Subcutaneous abdominal adipose tissue (tissue), 5 donors: ENCODE results near the gene ANKRD30BL.
"Not testable (repeated sequence)": the region's sequence is repeated elsewhere in the genome, so short reads cannot be mapped to it uniquely, and the experiment has no call there.

Experiments used
- H3K27ac ChIP-seq: one replicate; pipeline ENCODE4 v1.7.0; 2013; ENCODE audit warnings: low read depth, mild to moderate bottlenecking, inconsistent platforms, low read length, moderate library complexity
- H3K27me3 ChIP-seq, 5 donors: one replicate each; pipeline ENCODE4 v1.7.0; 2013; ENCODE audit warnings: low read length in 5 of 5, inconsistent platforms in 1 of 5; ENCODE audit not compliant: control insufficient read depth in 5 of 5, insufficient read depth in 4 of 5
- H3K36me3 ChIP-seq, 5 donors: one replicate each; pipeline ENCODE4 v1.7.0; 2013; ENCODE audit warnings: low read length in 5 of 5; ENCODE audit not compliant: control insufficient read depth in 5 of 5, insufficient read depth in 5 of 5
- H3K4me1 ChIP-seq, 5 donors: one replicate each; pipeline ENCODE4 v1.7.0; 2013; ENCODE audit warnings: low read length in 5 of 5, mild to moderate bottlenecking in 3 of 5, moderate library complexity in 1 of 5; ENCODE audit not compliant: control insufficient read depth in 5 of 5, insufficient read depth in 5 of 5
- H3K4me3 ChIP-seq, 5 donors: one replicate each; pipeline ENCODE4 v1.7.0; 2013; ENCODE audit warnings: low read length in 5 of 5, low read depth in 1 of 5
- H3K9ac ChIP-seq, 5 donors: one replicate each; pipeline ENCODE4 v1.7.0; 2013; ENCODE audit warnings: low read length in 5 of 5, mild to moderate bottlenecking in 4 of 5, moderate library complexity in 3 of 5
- H3K9me3 ChIP-seq, 5 donors: one replicate each; pipeline ENCODE4 v1.7.0; 2013; ENCODE audit warnings: low read length in 5 of 5; ENCODE audit not compliant: control insufficient read depth in 5 of 5
- donor health status: healthy.
- donor health status: healthy.
- donor health status: healthy.
- donor health status: healthy.
- donor health status: healthy.

ANKRD30BL gene, protein sequence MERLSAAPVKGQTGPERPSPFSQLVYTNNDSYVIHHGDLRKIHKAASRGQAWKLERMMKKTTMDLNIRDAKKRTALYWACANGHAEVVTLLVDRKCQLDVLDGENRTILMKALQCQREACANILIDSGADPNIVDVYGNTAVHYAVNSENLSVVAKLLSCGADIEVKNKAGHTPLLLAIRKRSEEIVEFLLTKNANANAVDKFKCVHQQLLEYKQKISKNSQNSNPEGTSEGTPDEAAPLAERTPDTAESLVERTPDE

DNA sequence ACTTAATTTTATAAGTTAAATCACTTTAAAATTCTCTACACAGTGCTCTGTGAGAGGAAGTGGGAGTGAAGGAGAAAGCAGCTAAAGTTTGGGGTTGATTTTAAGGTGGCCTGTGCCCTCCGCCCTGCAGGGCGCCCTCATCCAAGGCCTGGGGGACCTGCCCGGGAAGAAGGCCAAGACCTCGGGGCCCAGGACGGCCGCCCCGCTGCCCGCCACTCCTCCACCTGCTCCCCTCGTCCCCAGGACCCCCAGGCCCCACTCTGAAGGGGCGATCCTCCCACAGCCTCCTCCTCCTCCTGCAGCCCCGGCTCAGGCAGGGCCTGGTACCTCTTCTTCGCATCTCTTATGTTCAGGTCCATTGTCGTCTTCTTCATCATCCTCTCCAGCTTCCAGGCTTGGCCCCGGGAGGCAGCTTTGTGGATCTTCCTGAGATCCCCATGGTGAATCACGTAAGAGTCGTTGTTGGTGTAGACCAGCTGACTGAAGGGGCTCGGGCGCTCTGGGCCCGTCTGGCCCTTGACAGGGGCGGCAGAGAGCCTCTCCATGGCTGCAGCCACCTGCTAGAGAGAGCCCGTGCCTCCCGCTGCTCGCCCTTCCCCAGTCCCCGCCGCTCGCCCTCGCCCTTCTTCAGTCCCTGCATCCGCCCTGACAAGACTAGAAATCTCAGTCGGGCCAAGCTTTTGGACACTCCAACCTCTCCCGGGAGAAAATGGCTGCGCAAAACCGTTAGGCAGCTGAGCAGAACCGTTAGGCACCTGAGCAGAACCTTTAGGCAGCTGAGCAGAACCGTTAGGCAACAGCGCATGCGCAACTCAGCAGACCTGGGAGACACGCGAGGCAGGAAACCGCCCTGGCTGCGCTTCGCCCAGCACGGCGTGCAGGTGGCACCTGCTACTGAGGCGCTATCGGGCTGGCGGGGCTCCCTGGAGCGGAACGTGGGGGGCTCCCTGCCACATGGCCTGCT is at the start of gene ANKRD30BL:
TSS of gene ANKRD30BL (minus strand) at position 792 of the 964 bp plus-strand sequence. CDS start at position 545, 247 bp downstream.
- not testable (repeated sequence) for H3K27me3 ChIP-seq, H3K4me1 ChIP-seq, H3K9me3 ChIP-seq, H3K36me3 ChIP-seq, H3K27ac ChIP-seq, H3K4me3 ChIP-seq, H3K9ac ChIP-seq

DNA sequence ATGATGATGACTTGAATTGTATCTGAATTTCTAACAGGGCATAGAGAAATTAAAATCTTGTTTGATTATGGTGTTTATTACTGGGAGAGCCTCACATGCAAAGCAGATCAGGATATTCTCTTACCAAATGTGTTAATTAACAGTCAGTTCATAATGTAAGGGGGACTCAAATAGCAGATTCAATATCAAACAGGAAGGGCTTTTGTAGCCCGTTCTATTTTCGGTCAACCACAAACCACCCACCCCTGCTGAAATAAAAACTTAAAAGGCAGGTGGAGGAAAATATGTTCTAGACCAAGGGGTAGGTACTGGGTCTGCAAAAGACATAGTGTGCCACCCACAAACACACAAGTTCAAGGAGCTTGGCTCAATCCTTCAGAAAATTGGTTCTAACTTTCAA is 41.1 kb upstream of the ANKRD30BL start:
- not testable (repeated sequence) for H3K9me3 ChIP-seq, H3K4me3 ChIP-seq, H3K27me3 ChIP-seq, H3K36me3 ChIP-seq, H3K27ac ChIP-seq, H3K4me1 ChIP-seq, H3K9ac ChIP-seq

DNA sequence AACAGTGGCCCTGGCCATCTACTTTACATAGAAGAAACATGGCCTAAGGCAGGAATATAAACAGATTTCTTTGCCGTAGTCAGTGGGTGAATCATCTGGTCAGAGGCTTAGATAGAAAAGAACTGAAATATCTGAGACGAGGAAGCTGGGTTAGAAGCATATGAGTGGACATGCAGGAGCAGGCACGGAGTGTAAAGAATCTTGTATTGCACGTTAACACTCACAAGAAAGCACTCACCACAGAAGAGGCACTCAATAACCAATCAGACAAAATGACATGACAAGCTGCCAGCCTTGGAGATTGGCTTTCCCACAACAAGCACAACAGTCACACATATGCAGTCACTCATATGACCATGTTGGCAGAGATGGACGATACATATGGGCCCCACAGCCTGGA is 31.1 kb upstream of the ANKRD30BL start:
- H3K36me3 ChIP-seq, H3K9me3 ChIP-seq, H3K27me3 ChIP-seq, H3K4me3 ChIP-seq, H3K9ac ChIP-seq, H3K27ac ChIP-seq, H3K4me1 ChIP-seq: not testable (repeated sequence)

- not testable (repeated sequence) for H3K4me1 ChIP-seq, H3K9ac ChIP-seq, H3K36me3 ChIP-seq, H3K4me3 ChIP-seq, H3K27ac ChIP-seq, H3K27me3 ChIP-seq, H3K9me3 ChIP-seq
These were observed 5.3 kb upstream of the ANKRD30BL start for GRCh38 chr2:132167100-132167499.

GRCh38 chr2:132162125-132162660 is 441 bp upstream of the ANKRD30BL start:
- H3K27ac ChIP-seq, H3K4me3 ChIP-seq, H3K9me3 ChIP-seq, H3K27me3 ChIP-seq, H3K4me1 ChIP-seq, H3K36me3 ChIP-seq, H3K9ac ChIP-seq: not testable (repeated sequence)

DNA sequence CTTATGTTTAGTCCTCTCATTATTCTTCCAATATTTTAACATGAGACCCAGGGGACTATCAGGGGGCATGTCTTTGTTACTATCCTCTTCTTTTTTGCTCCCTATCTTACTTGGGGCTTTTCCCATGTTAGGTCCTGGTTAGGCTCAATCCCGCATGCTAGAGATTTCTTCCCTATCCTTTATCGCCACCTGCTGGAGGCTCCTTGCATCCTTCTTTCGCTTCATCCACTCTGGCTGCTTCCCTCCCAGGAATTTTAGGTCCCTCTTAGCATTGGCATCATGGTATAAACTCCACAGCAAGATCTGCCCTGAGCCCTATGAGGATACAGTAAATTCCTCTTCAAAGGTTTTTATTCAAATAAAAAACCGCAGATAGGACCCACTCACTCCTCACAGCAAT is 15.0 kb downstream of the ANKRD30BL start:
- not testable (repeated sequence) for H3K27ac ChIP-seq, H3K9me3 ChIP-seq, H3K4me3 ChIP-seq, H3K36me3 ChIP-seq, H3K4me1 ChIP-seq, H3K27me3 ChIP-seq, H3K9ac ChIP-seq
